GM21825 (cell line): ENCODE measurements around the gene CCDC92B.
"Not testable (repeated sequence)": the region's sequence is repeated elsewhere in the genome, so short reads cannot be mapped to it uniquely, and the experiment has no call there.

Experiments used
- ATAC-seq: cut with Tn5 transposase; IDR thresholded peaks from one replicate; pipeline ENCODE4 v1.9.1; 2021; ENCODE audit warnings: mild to moderate bottlenecking, moderate library complexity; ENCODE audit not compliant: unreplicated experiment

Gene CCDC92B

DNA sequence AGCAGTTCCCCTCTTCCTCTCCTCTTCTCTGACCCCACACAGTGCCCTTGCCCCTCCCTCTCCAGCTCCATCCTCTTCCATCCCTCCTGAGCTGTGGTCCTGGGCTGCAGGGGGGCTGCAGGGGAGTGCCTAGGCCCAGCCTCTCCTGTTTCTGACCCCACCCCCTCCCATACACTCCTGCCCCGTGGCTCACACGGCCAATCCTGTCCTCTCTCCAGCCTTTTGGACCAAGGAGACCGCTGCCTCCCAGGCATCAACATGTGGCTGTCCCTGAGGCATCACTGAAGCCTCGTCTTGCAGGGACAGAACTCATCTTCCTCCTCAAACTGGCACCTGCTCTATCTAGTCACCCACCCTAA is 44.6 kb downstream of the CCDC92B start:
- no peak for ATAC-seq

GRCh38 chr17:2704031-2704889 is 45.2 kb downstream of the CCDC92B start:
- ATAC-seq: no peak

DNA sequence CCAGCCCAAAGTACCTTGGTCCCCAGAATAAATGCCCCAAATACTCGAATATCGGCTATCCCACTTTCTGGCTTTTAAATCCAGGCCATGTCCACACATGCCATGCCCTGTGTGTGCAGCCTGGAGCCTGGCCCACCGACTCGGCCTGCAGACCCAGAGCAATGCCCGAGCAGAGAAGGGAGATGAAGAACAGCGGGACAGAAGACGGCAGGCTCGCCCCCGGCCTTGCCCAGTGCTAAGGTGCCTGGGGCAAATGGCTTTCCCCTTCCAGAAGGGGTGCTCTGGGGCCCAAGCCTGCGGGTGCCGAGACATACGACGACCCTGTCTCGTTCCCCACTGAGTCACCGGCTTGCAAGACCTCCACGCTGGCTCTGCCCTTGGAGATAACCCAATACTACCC is 45.8 kb downstream of the CCDC92B start:
- no peak for ATAC-seq

DNA sequence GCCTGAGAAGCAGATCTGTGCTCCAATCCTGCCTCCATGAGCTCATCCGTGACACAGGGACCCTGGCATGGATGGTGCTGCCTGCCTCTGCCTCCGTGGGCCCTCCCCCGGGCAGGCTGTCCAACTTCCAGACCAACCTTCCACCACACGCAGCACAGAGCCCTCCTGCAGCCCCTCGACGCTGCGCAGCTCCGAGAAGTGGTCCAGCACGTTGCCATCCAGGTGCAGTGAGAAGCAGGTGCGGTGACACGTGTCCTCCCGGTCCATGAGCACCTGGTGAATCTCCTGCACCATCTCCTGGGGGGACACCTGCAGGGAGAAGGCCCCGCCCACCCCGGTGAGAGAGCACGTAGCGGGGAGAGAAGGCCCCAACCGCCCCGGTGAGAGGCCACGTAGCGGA is 46.3 kb downstream of the CCDC92B start:
- ATAC-seq: no peak

DNA sequence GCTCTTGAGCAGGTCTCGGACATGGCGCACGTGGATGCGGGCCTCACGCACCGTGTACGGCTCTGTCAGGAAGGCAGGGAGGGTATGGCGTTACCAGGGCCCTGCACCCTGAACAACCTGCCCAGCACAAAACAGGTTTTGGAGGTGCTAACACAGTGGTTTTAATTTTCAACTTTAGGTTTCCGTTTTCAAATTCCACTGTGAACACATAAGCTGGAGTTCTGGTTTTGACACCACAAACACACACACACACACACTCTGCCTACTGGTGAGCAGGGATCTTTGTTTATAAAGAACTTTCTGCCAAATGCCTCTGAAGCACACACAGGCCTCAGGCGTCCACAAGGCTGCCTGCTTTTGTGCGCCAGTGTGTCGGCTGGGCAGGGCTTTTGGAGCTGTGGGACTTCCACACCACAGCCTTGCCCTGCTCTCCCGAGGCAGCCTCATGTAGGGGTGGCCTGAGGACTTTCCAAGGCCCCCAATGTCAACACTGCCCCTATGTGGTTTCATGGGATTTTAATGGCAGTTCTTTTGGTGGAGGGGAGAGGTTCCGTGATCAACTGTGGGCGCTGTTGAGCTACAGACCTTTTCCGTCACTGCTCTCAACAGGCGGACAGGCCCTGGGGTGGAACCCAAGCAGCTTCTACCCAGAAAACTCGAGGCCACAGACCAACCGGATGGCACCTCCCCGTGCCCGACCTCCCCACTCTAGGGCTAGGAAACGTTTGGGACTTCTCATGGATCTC is 47.3 kb downstream of the CCDC92B start:
- ATAC-seq: no peak

DNA sequence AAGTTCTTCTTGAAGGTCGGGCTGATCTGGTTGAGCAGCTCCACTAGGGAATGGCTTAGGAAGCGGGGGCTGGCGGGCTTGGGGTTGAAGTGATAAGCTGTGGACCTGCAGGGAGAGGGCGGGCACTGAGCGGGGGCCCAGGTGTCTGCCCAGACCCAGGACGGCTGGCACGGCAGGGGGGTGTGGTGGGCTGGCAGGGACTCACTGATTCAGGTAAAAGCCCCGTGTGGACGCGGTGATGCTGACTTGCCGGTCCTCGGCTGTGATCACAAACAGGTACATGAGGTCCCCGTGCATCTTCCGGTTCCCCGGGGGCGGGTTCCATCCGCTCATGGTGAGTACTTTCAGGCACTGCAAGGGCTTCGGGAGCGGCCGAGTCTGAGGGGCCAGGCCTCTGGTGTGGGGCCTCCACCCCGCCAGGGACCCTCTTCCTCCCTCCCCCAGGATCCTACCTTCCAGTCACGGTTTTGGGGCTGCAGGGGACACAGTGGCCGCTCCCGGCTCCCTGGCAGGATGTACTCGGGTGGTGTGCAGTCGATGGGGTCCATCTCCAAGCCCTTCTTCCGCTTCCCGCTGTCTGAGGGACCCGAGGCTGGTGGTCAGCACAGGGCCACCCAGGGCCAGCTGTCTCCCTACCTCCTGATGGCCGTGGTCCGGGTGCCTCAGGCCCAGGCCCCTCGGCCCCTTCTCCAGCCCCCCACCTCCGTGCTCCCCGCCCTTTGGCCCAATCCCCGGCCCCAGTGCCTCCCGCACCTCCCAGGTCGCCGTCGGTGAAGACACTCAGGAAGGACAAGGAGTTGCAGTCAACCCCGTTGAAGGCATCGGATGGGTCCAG is 48.1 kb downstream of the CCDC92B start:
- ATAC-seq: no peak

- no peak for ATAC-seq
Observed at GRCh38 chr17:2700491-2701141, 48.8 kb downstream of the CCDC92B start.

GRCh38 chr17:2700030-2700490 is 49.4 kb downstream of the CCDC92B start:
- ATAC-seq: no peak

DNA sequence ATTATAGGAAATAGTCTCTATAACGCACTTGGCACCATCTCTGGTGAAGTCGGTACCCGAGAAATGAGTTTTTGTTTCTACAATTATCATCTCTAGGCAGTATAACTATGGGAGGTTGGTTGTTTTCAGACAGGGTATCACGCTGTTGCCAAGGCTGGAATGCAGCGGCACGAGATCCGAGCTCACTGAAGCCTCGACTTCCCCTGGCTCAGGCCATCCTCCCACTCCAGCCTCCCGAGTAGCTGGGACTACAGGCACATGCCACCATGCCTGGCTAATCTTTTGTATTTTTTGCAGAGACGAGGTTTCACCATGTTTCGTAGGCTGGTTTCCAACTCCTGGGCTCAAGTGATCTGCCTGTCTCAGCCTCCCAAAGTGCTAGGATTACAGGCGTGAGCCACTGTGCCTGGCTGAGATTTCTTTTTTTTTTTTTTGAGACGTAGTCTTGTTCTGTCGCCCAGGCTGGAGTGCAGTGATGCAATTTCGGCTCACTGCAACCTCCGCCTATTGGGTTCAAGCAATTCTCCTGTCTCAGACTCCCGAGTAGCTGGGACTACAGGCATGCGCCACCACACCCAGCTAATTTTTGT is 50.1 kb downstream of the CCDC92B start:
- not testable (repeated sequence) for ATAC-seq

DNA sequence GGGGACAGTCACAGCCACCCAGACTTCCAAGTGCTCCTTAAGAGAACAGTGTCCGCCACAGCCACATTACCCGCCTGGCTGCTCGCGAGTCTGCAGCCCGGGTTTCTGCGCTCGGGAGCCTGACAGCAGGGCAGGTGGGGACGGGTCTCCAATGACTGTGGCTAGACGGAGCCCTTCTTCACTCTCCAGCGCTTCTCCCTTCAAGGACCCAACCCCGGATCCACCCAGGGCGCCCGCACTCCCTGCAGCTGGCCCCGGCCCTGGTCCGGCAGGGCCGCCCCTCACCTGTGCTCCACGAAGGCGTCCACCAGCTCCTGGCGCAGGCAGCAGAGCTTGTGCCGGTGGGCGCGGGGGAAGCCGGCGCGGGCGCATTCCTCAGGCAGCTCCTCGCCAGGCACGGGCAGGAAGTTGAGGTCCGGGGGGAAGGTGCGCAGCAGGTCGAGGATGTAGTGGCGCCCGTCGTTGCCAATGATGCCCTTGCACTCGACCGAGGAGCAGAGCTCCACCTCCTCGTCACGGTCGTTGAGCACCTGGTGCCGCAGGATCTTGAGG is 51.8 kb downstream of the CCDC92B start:
- no peak for ATAC-seq

DNA sequence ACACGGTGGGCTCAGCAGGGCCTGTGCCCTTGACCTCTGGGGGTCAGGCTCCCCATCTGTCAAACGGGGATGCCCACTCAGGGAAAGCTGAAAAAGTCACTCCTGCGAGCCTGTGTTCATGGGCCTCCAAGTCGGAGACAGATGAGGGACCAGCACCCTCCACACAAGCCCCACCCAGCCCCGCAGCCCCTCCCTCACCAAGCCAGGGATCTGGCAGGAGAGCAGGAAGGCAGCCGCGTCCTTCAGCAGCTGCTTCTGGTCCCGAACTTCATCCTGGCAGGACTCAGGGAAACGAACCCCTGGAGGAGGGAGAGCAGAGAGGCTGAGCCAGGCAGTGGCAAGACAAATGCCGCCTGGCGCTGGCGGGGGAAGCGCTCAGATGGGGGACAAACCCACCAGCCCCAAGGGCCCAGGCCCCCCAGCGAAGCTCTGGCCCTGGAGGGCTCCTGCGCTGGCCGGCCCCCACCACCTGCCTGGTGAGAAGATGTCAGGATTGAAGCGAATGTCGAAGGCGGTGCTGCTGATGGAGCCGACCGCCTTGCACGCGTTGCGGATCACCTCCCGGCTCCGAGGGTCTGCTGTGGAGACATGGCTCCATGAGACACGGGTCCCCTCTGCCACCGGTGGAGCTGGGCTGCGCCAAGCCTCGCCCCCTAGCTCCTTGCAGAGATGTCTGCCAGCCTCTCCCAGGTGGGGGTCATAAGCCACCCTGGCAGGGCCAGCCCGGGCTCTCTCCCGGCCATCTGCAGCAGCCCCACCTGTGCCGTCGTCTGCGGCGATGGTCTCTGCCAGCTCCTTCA is 53.3 kb downstream of the CCDC92B start:
- ATAC-seq: no peak

GRCh38 chr17:2695243-2695960 is 54.0 kb downstream of the CCDC92B start:
- ATAC-seq: no peak

DNA sequence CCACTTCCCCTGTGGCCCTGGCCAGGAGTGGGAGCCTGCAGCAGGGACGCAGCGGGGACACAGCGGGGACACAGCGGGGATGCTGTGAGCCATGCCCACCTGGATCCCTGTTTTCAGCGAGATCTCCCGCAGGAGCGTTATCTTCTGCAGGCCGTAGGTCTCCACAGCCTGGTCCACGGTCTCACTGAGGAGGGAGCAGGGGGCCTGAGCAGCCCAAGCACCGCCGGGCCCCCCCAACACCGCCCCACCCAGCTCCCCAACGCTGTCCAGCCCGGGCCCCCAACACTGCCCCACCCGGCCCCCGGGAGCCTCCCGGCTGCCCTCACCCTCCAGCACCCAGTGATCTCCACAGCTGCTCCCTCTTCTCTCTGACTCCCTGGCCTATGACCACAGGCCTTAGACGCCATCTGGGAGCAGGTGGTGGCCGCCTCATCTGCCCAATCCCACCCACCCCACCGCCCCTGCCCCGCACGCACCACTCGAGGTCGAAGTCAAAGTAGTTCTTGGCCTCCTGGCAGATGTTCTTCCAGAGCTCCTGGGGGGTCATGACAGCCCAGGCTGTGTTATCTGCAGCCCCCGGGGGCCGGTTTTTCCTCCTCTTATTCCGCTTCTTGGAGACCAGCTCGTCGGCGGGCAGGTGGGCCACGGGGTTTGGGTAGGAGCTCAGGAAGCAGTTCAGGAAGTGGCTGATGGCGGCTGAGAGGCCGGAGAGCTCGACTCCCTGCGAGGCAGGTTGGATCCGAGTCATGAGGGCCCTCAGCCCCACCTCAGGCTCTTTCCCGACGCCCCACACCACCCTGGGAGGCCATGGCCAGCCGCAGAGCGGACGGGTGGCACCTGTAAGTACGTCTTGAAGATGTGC is 54.8 kb downstream of the CCDC92B start:
- ATAC-seq: no peak

DNA sequence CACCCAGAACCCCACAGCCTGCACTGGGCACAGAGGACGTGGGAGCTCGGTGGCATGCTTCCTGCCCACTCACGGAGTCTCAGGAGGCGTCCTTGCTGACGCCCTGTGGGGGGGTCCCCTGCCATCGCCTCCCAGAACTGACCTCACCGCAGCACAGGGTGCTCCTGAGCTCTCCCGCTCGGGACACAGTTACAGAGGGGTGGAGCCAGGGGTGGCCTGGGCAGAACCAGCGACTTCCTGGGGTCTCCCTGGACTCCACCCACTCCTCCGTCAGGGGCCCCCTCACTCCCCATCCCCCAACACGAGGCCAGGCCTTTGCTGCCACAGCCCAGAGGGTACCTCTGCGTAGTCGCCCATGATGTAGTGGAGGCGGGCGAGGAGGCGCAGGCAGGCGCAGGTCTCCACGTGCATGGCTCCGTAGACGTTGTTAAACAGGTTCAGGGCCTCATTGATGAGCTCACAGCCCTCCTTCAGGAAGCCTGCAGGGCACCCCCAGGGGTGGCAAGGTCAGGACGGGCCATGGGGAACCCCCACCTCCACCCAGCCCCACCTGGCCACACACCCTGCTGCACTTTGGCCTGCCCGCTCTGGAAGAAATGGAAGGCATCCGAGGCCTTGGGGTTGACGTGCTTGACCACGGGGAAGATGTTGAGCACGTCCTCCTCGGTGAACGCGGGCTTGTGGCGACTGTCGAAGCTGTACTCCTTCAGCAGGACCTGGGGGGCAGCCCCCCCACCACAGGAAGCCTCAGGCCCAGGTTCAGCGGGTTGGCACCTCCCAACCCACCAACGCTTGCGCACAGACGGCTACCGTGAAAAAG is 55.7 kb downstream of the CCDC92B start:
- no peak for ATAC-seq

GRCh38 chr17:2692781-2693135 is 56.7 kb downstream of the CCDC92B start:
- no peak for ATAC-seq

GRCh38 chr17:2691965-2692780 is 57.3 kb downstream of the CCDC92B start:
- no peak for ATAC-seq
